Panc1 (cell line): ENCODE data around the gene DPYSL5. TPM values are rescaled to one million over a fixed set of nuclear protein-coding genes. Genes with fewer than 3 reads are reported as not detected.

ENCODE experiments used
- ATAC-seq: fragments of 200-7000 bp; cut with Tn5 transposase; 2 replicates; pipeline ENCODE4 v1.9.1; 2020; ENCODE audit warnings: mild to moderate bottlenecking, moderate library complexity
- BruUV-seq: library from RNA; stranded (reverse); fragments of 400-500 nt; replicated peaks from 2 replicates; lab custom pipeline; 2021; lab: Mats Ljungman, UMichigan
- CTCF ChIA-PET: fragments of 300-600 bp; sonication (Branson Sonifier 250); formaldehyde crosslinking; loops from one replicate; lab custom pipeline; 2022; ENCODE audit warnings: antibody characterized with exemption; lab: Charles Lee
- POLR2A ChIA-PET: fragments of 300-600 bp; sonication (Branson Sonifier 250); formaldehyde crosslinking; loops from one replicate; lab custom pipeline; 2022; ENCODE audit warnings: antibody characterized with exemption; lab: Charles Lee
- DNase-seq: peaks from one replicate; pipeline ENCODE4 v3.0.0-alpha.2; 2010; ENCODE audit warnings: low read depth, low spot score
- H3K27ac ChIP-seq: 2 replicates; pipeline ENCODE4 v1.5.1; 2011; ENCODE audit warnings: mild to moderate bottlenecking, low read length, inconsistent platforms
- H3K27me3 ChIP-seq: fragments of 200-500 bp; sonication (Bioruptor generic); 2 replicates; pipeline ENCODE4 v1.6.0; 2014; ENCODE audit warnings: low read length, inconsistent platforms; ENCODE audit not compliant: control insufficient read depth, insufficient read depth
- H3K36me3 ChIP-seq: fragments of 200-500 bp; sonication (Bioruptor generic); 2 replicates; pipeline ENCODE4 v1.5.1; 2014; ENCODE audit warnings: inconsistent platforms, mild to moderate bottlenecking, low read length, moderate library complexity; ENCODE audit not compliant: control insufficient read depth, insufficient read depth
- H3K4me1 ChIP-seq: 2 replicates; pipeline ENCODE4 v1.5.1; 2011; ENCODE audit warnings: inconsistent platforms, mild to moderate bottlenecking, low read length, moderate library complexity; ENCODE audit not compliant: control insufficient read depth, insufficient read depth
- H3K4me3 ChIP-seq, 2 experiments: 2 replicates each; pipeline ENCODE4 v1.5.1; 2011 to 2012; ENCODE audit warnings: low read depth in 2 of 2, low read length in 2 of 2, mild to moderate bottlenecking in 2 of 2, inconsistent platforms in 1 of 2, moderate library complexity in 1 of 2
- H3K9me3 ChIP-seq: fragments of 200-500 bp; sonication (Bioruptor generic); 2 replicates; pipeline ENCODE4 v1.5.1; 2014; ENCODE audit warnings: low read depth, mild to moderate bottlenecking, inconsistent platforms, low read length, moderate library complexity; ENCODE audit not compliant: control insufficient read depth, insufficient read depth
- CTCF ChIP-seq: fragments of 450-650 bp; IDR thresholded peaks from 2 replicates; pipeline ENCODE4 v1.5.1; 2017; ENCODE audit warnings: mild to moderate bottlenecking
- POLR2AphosphoS5 ChIP-seq: IDR thresholded peaks from 2 replicates; pipeline ENCODE4 v1.6.1; 2012; ENCODE audit warnings: mild to moderate bottlenecking, low read depth, low read length, moderate library complexity
- REST ChIP-seq, 2 experiments: IDR thresholded peaks; 2 replicates each; pipeline ENCODE4 v1.6.1; 2011 to 2012; ENCODE audit warnings: low read depth in 2 of 2, control low read depth in 1 of 2, low read length in 1 of 2, mild to moderate bottlenecking in 1 of 2, moderate library complexity in 1 of 2; ENCODE audit not compliant: insufficient read depth in 1 of 2
- SIN3A ChIP-seq: IDR thresholded peaks from 2 replicates; pipeline ENCODE4 v1.6.1; 2012; ENCODE audit warnings: low read depth, mild to moderate bottlenecking, low read length, moderate library complexity, borderline replicate concordance; ENCODE audit not compliant: insufficient read depth
- TCF7L2 ChIP-seq: IDR thresholded peaks from 2 replicates; pipeline ENCODE4 v1.6.1; 2011; ENCODE audit warnings: mild to moderate bottlenecking, low read depth, low read length, inconsistent platforms
- in situ Hi-C: cut with HindIII; loops from 2 replicates; pipeline ENCODE4 v1.10.0; 2016; ENCODE audit warnings: low sequenced_read_pairs, low pct_unique_long_range_greater_than_20kb
- intact Hi-C: fragments of 100-400 bp; cut with micrococcal nuclease; formaldehyde crosslinking; loops from one replicate; pipeline ENCODE4 v1.10.0; 2022; ENCODE audit not compliant: unreplicated experiment
- total RNA-seq: library from RNA; stranded (reverse); gene quantifications from one replicate; pipeline ENCODE4 v1.2.1, GENCODE V29; 2021; ENCODE audit not compliant: unreplicated experiment

Gene DPYSL5
- total RNA-seq, 1 experiment from 2014 or later: 0.31 TPM

DNA sequence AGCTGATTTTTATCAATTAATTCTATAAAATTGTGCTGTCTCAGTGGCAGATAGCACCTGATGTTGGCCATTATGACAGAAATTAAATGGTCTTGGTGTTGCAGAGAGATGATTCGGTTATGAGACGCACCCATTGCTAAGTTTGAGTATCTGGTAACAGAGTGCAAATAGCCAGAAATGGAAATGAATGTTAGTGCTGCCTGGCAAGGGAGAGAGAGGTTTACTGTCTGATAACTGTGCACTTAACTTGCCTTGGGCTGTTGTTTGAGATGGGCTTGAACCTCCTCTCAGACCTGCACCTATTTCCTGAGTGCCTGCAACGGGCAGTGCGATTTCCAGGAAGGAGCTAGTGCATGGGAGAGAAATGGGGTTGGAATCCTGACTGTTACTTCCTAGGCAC, 11.7 kb downstream of the DPYSL5 start:
- Histone ChIP-seq H3K9me3 (no peaks in the 10 kb centered on the region), H3K36me3 (no peaks in the 10 kb centered on the region), H3K4me3 (no peak overlapping the region), H3K27me3 (peaks cover 22% of the 10 kb centered on the region), H3K27ac (no peak overlapping the region), H3K4me1 (no peaks in the 10 kb centered on the region)
- BruUV-seq: no TSS peak
- in situ Hi-C loops (no loop called here), intact Hi-C loops (no loop called here)
- ATAC-seq (no peak), DNase-seq (no peak)
- POLR2A ChIA-PET: no interaction called here
- CTCF ChIA-PET: interaction anchor here (0.7 kb wide), 1 partner anchor 13 kb away, joined by 4 read pairs; no protein-coding TSS in a partner anchor
- TF ChIP-seq POLR2AphosphoS5: no peak
- TF ChIP-seq SIN3A: no peak
- TF ChIP-seq CTCF: no peak
- no peak for TF ChIP-seq REST (IDR thresholded peaks at IDR 0.05; ENCODE audit: insufficient read depth in 1 of 2, low read depth in 2 of 2, low read length in 1 of 2)
- no peak for TF ChIP-seq TCF7L2

GRCh38 chr2:26860211-26860850, 12.4 kb downstream of the DPYSL5 start:
- BruUV-seq: no TSS peak
- ATAC-seq (no peak), DNase-seq (no peak)
- no peaks in the 10 kb centered on the region for H3K36me3 ChIP-seq
- TF ChIP-seq TCF7L2 (no peak), POLR2AphosphoS5 (no peak), SIN3A (no peak), REST (IDR thresholded peaks at IDR 0.05; ENCODE audit: insufficient read depth in 1 of 2, low read depth in 2 of 2, low read length in 1 of 2) (no peak), CTCF (no peak)
- H3K27ac ChIP-seq: no peak overlapping the region
- ChIA-PET CTCF (no interaction called here), POLR2A (no interaction called here)
- intact Hi-C loops (no loop called here), in situ Hi-C loops (no loop called here)
- no peaks in the 10 kb centered on the region for H3K9me3 ChIP-seq
- H3K4me1 ChIP-seq: no peaks in the 10 kb centered on the region
- no peak overlapping the region for H3K4me3 ChIP-seq
- peaks cover 22% of the 10 kb centered on the region for H3K27me3 ChIP-seq
